Naive B cell (primary cell): ENCODE measurements around the gene TNFRSF1A. TPM values are rescaled to one million over a fixed set of nuclear protein-coding genes. Genes with fewer than 3 reads are reported as not detected.

Experiments
- ATAC-seq, 2 donors: fragments of 150-1000 bp; cut with Tn5 transposase; 2 replicates each; pipeline ENCODE4 v1.10.0; 2021; ENCODE audit warnings: low read depth in 2 of 2, mild to moderate bottlenecking in 2 of 2, moderate library complexity in 2 of 2
- DNase-seq: peaks from one replicate; pipeline ENCODE4 v3.0.0; 2022
- H3K27ac Mint-ChIP-seq, 6 donors: one replicate each; pipeline ENCODE4 v1.8.0; 2020 to 2022; ENCODE audit warnings: mild to moderate bottlenecking in 6 of 6, mixed read lengths in 6 of 6, moderate library complexity in 5 of 6, inconsistent platforms in 2 of 6
- H3K27me3 Mint-ChIP-seq, 3 donors: one replicate each; pipeline ENCODE4 v1.8.0; 2021 to 2022; ENCODE audit warnings: mixed read lengths in 3 of 3, mild to moderate bottlenecking in 1 of 3
- H3K36me3 Mint-ChIP-seq, 2 donors: one replicate each; pipeline ENCODE4 v1.8.0; 2020 to 2022; ENCODE audit warnings: mixed read lengths in 2 of 2, inconsistent platforms in 1 of 2, mild to moderate bottlenecking in 1 of 2
- H3K4me1 Mint-ChIP-seq, 3 donors: one replicate each; pipeline ENCODE4 v1.8.0; 2020 to 2022; ENCODE audit warnings: mixed read lengths in 3 of 3, inconsistent platforms in 1 of 3, mild to moderate bottlenecking in 1 of 3, moderate library complexity in 1 of 3
- H3K4me3 Mint-ChIP-seq, 8 donors: one replicate each; pipeline ENCODE4 v1.8.0; 2020 to 2022; ENCODE audit warnings: mild to moderate bottlenecking in 8 of 8, mixed read lengths in 8 of 8, moderate library complexity in 8 of 8, inconsistent platforms in 2 of 8
- H3K9me3 Mint-ChIP-seq, 7 donors: one replicate each; pipeline ENCODE4 v1.8.0; 2020 to 2022; ENCODE audit warnings: mixed read lengths in 7 of 7, mild to moderate bottlenecking in 5 of 7, inconsistent platforms in 2 of 7, moderate library complexity in 1 of 7
- polyA plus RNA-seq, 6 donors: library from polyadenylated mRNA; unstranded; fragments of 300-500 nt; fragmentation: Illumina TruSeq; gene quantifications; one replicate each; pipeline ENCODE4 v1.2.3, GENCODE V29; 2021; ENCODE audit warnings: low read depth in 6 of 6

The TNFRSF1A gene
- polyA plus RNA-seq, 6 donors from 2014 or later, result 0.34 to 1.8 (median 1.0) TPM; not detected in 2

- H3K27me3 Mint-ChIP-seq, result peaks cover 56 to 72% (median 62%) of the 10 kb centered on the region in 3 donors
- no peaks in the 10 kb centered on the region for H3K9me3 Mint-ChIP-seq
- H3K4me3 Mint-ChIP-seq, result peak overlapping the region in 1 of 8 donors; percentile 7
- ATAC-seq, result no peak
- no peak for DNase-seq
- peak overlapping the region in 1 of 6 donors; percentile 69 for H3K27ac Mint-ChIP-seq
- H3K36me3 Mint-ChIP-seq, result no peaks in the 10 kb centered on the region
- H3K4me1 Mint-ChIP-seq, result peaks cover 10 to 14% (median 12%) of the 10 kb centered on the region in 3 donors
These were observed 18.2 kb upstream of the TNFRSF1A start for GRCh38 chr12:6360080-6360571.

- Mint-ChIP-seq H3K27ac (no peak overlapping the region), H3K4me3 (no peak overlapping the region), H3K36me3 (no peaks in the 10 kb centered on the region), H3K9me3 (no peaks in the 10 kb centered on the region), H3K27me3 (peaks cover 60 to 85% (median 74%) of the 10 kb centered on the region in 3 donors), H3K4me1 (peaks cover 6 to 14% (median 8%) of the 10 kb centered on the region in 3 donors)
- ATAC-seq (no peak), DNase-seq (no peak)
These were observed 17.0 kb upstream of the TNFRSF1A start for GRCh38 chr12:6358881-6359280.

GRCh38 chr12:6356374-6356820, 14.5 kb upstream of the TNFRSF1A start:
- Mint-ChIP-seq H3K4me3 (no peak overlapping the region), H3K4me1 (peaks cover 6 to 13% (median 7%) of the 10 kb centered on the region in 3 donors), H3K27me3 (peaks cover 70 to 80% (median 72%) of the 10 kb centered on the region in 3 donors), H3K9me3 (no peaks in the 10 kb centered on the region), H3K27ac (no peak overlapping the region), H3K36me3 (no peaks in the 10 kb centered on the region)
- DNase-seq (no peak), ATAC-seq (no peak)

GRCh38 chr12:6355491-6356373, 13.9 kb upstream of the TNFRSF1A start:
- DNase-seq (no peak), ATAC-seq (peak; percentile 30 to 33)
- Mint-ChIP-seq H3K4me1 (peaks cover 6 to 13% (median 7%) of the 10 kb centered on the region in 3 donors), H3K4me3 (peak overlapping the region in 1 of 8 donors; percentile 35), H3K9me3 (no peaks in the 10 kb centered on the region), H3K36me3 (no peaks in the 10 kb centered on the region), H3K27ac (peak overlapping the region in 1 of 6 donors; percentile 80), H3K27me3 (peaks cover 69 to 74% (median 71%) of the 10 kb centered on the region in 3 donors)

GRCh38 chr12:6354495-6355393, 12.9 kb upstream of the TNFRSF1A start:
- H3K27ac Mint-ChIP-seq, result no peak overlapping the region
- H3K27me3 Mint-ChIP-seq, result peaks cover 60 to 65% (median 61%) of the 10 kb centered on the region in 3 donors
- H3K4me1 Mint-ChIP-seq, result peaks cover 3 to 7% (median 6%) of the 10 kb centered on the region in 3 donors
- H3K9me3 Mint-ChIP-seq, result no peaks in the 10 kb centered on the region
- H3K4me3 Mint-ChIP-seq, result no peak overlapping the region
- no peak for DNase-seq
- H3K36me3 Mint-ChIP-seq, result no peaks in the 10 kb centered on the region
- no peak for ATAC-seq

- Mint-ChIP-seq H3K4me1 (peaks cover 3 to 8% (median 7%) of the 10 kb centered on the region in 3 donors), H3K36me3 (no peaks in the 10 kb centered on the region), H3K27ac (no peak overlapping the region), H3K4me3 (no peak overlapping the region), H3K9me3 (no peaks in the 10 kb centered on the region), H3K27me3 (peaks cover 52 to 62% (median 61%) of the 10 kb centered on the region in 3 donors)
- DNase-seq, result no peak
- no peak for ATAC-seq
These were observed 10.6 kb upstream of the TNFRSF1A start for GRCh38 chr12:6352193-6353173.

- ATAC-seq (no peak), DNase-seq (no peak)
- Mint-ChIP-seq H3K36me3 (peaks cover 0 to 6% of the 10 kb centered on the region in 2 donors), H3K9me3 (peaks cover 0 to 5% (median 0%) of the 10 kb centered on the region in 7 donors), H3K4me1 (peaks cover 3 to 12% (median 7%) of the 10 kb centered on the region in 3 donors), H3K4me3 (no peak overlapping the region), H3K27ac (no peak overlapping the region), H3K27me3 (peaks cover 53 to 62% (median 60%) of the 10 kb centered on the region in 3 donors)
These were observed 9.7 kb upstream of the TNFRSF1A start for GRCh38 chr12:6351622-6352021.

- H3K9me3 Mint-ChIP-seq, result peaks cover 0 to 7% (median 0%) of the 10 kb centered on the region in 7 donors
- H3K27me3 Mint-ChIP-seq, result peaks cover 38 to 60% (median 48%) of the 10 kb centered on the region in 3 donors
- DNase-seq (no peak), ATAC-seq (no peak)
- peaks cover 0 to 8% of the 10 kb centered on the region in 2 donors for H3K36me3 Mint-ChIP-seq
- peaks cover 11 to 25% (median 20%) of the 10 kb centered on the region in 3 donors for H3K4me1 Mint-ChIP-seq
- H3K4me3 Mint-ChIP-seq, result no peak overlapping the region
- no peak overlapping the region for H3K27ac Mint-ChIP-seq
These were observed 5.8 kb upstream of the TNFRSF1A start for GRCh38 chr12:6347367-6348338.

- Mint-ChIP-seq H3K4me1 (peaks cover 11 to 19% (median 13%) of the 10 kb centered on the region in 3 donors), H3K36me3 (peaks cover 0 to 8% of the 10 kb centered on the region in 2 donors), H3K27ac (no peak overlapping the region), H3K27me3 (peaks cover 38 to 59% (median 44%) of the 10 kb centered on the region in 3 donors), H3K9me3 (peaks cover 0 to 7% (median 0%) of the 10 kb centered on the region in 7 donors), H3K4me3 (peak overlapping the region in 1 of 8 donors; percentile 48)
- ATAC-seq (no peak), DNase-seq (no peak)
These were observed 5.1 kb upstream of the TNFRSF1A start for GRCh38 chr12:6346942-6347341.

GRCh38 chr12:6346235-6346832, 4.5 kb upstream of the TNFRSF1A start:
- H3K27ac Mint-ChIP-seq, result no peak overlapping the region
- ATAC-seq (no peak), DNase-seq (no peak)
- peaks cover 13 to 23% (median 14%) of the 10 kb centered on the region in 3 donors for H3K4me1 Mint-ChIP-seq
- peaks cover 0 to 8% of the 10 kb centered on the region in 2 donors for H3K36me3 Mint-ChIP-seq
- peaks cover 38 to 59% (median 44%) of the 10 kb centered on the region in 3 donors for H3K27me3 Mint-ChIP-seq
- peaks cover 0 to 7% (median 0%) of the 10 kb centered on the region in 7 donors for H3K9me3 Mint-ChIP-seq
- peak overlapping the region in 1 of 8 donors; percentile 12 for H3K4me3 Mint-ChIP-seq
